Activated naive CD8-positive, alpha-beta T cell (primary cell): ENCODE results near the gene ZDHHC14.

ENCODE experiments used
- H3K27ac Mint-ChIP-seq: one replicate; pipeline ENCODE4 v1.8.0; 2021; ENCODE audit warnings: mixed read lengths
- H3K27me3 Mint-ChIP-seq: one replicate; pipeline ENCODE4 v1.8.0; 2021; ENCODE audit warnings: mixed read lengths
- H3K36me3 Mint-ChIP-seq: one replicate; pipeline ENCODE4 v1.8.0; 2021; ENCODE audit warnings: mixed read lengths
- H3K4me1 Mint-ChIP-seq: one replicate; pipeline ENCODE4 v1.8.0; 2021; ENCODE audit warnings: low read depth, mixed read lengths
- H3K4me3 Mint-ChIP-seq: one replicate; pipeline ENCODE4 v1.8.0; 2021; ENCODE audit warnings: mild to moderate bottlenecking, mixed read lengths
- H3K9me3 Mint-ChIP-seq: one replicate; pipeline ENCODE4 v1.8.0; 2021; ENCODE audit warnings: low read depth, mixed read lengths

ZDHHC14 gene

GRCh38 chr6:157468574-157468973, 87.6 kb downstream of the ZDHHC14 start:
- Mint-ChIP-seq H3K9me3 (no peaks in the 10 kb centered on the region), H3K4me1 (peaks cover 11% of the 10 kb centered on the region), H3K27me3 (no peaks in the 10 kb centered on the region), H3K4me3 (no peak overlapping the region), H3K36me3 (no peaks in the 10 kb centered on the region), H3K27ac (no peak overlapping the region)

- Mint-ChIP-seq H3K36me3 (no peaks in the 10 kb centered on the region), H3K9me3 (no peaks in the 10 kb centered on the region), H3K27ac (no peak overlapping the region)
Measured at GRCh38 chr6:157469378-157469777, 88.4 kb downstream of the ZDHHC14 start.

GRCh38 chr6:157471077-157471686, 90.2 kb downstream of the ZDHHC14 start:
- H3K27ac Mint-ChIP-seq = no peak overlapping the region
- H3K4me1 Mint-ChIP-seq = no peaks in the 10 kb centered on the region
- no peaks in the 10 kb centered on the region for H3K9me3 Mint-ChIP-seq
- H3K36me3 Mint-ChIP-seq = no peaks in the 10 kb centered on the region
- H3K4me3 Mint-ChIP-seq = no peak overlapping the region
- no peaks in the 10 kb centered on the region for H3K27me3 Mint-ChIP-seq

More at GRCh38 chr6:157469378-157469777, 88.4 kb downstream of the ZDHHC14 start:
- H3K4me3 Mint-ChIP-seq = no peak overlapping the region
- peaks cover 10% of the 10 kb centered on the region for H3K4me1 Mint-ChIP-seq
- no peaks in the 10 kb centered on the region for H3K27me3 Mint-ChIP-seq

GRCh38 chr6:157471895-157472686, 91.1 kb downstream of the ZDHHC14 start:
- no peaks in the 10 kb centered on the region for H3K9me3 Mint-ChIP-seq
- H3K4me1 Mint-ChIP-seq = no peaks in the 10 kb centered on the region
- H3K27ac Mint-ChIP-seq = no peak overlapping the region
- no peaks in the 10 kb centered on the region for H3K27me3 Mint-ChIP-seq
- no peak overlapping the region for H3K4me3 Mint-ChIP-seq
- peaks cover 4% of the 10 kb centered on the region for H3K36me3 Mint-ChIP-seq

- no peaks in the 10 kb centered on the region for H3K4me1 Mint-ChIP-seq
- H3K27ac Mint-ChIP-seq = no peak overlapping the region
- H3K27me3 Mint-ChIP-seq = no peaks in the 10 kb centered on the region
- no peak overlapping the region for H3K4me3 Mint-ChIP-seq
- no peaks in the 10 kb centered on the region for H3K9me3 Mint-ChIP-seq
- H3K36me3 Mint-ChIP-seq = peaks cover 4% of the 10 kb centered on the region
Measured at GRCh38 chr6:157476797-157477196, 95.8 kb downstream of the ZDHHC14 start.

GRCh38 chr6:157478926-157479325, 97.9 kb downstream of the ZDHHC14 start:
- H3K27ac Mint-ChIP-seq = no peak overlapping the region
- H3K27me3 Mint-ChIP-seq = no peaks in the 10 kb centered on the region
- H3K9me3 Mint-ChIP-seq = no peaks in the 10 kb centered on the region
- H3K4me1 Mint-ChIP-seq = no peaks in the 10 kb centered on the region
- H3K4me3 Mint-ChIP-seq = no peak overlapping the region
- H3K36me3 Mint-ChIP-seq = peaks cover 6% of the 10 kb centered on the region

- no peak overlapping the region for H3K4me3 Mint-ChIP-seq
- H3K36me3 Mint-ChIP-seq = peaks cover 6% of the 10 kb centered on the region
- no peak overlapping the region for H3K27ac Mint-ChIP-seq
- H3K27me3 Mint-ChIP-seq = no peaks in the 10 kb centered on the region
- no peaks in the 10 kb centered on the region for H3K4me1 Mint-ChIP-seq
- H3K9me3 Mint-ChIP-seq = no peaks in the 10 kb centered on the region
Measured at GRCh38 chr6:157479464-157480303, 98.7 kb downstream of the ZDHHC14 start.

GRCh38 chr6:157481189-157481864, 100.3 kb downstream of the ZDHHC14 start:
- no peaks in the 10 kb centered on the region for H3K9me3 Mint-ChIP-seq
- peaks cover 5% of the 10 kb centered on the region for H3K4me1 Mint-ChIP-seq
- H3K27me3 Mint-ChIP-seq = no peaks in the 10 kb centered on the region
- H3K27ac Mint-ChIP-seq = no peak overlapping the region
- peaks cover 5% of the 10 kb centered on the region for H3K36me3 Mint-ChIP-seq
- H3K4me3 Mint-ChIP-seq = no peak overlapping the region

- H3K4me3 Mint-ChIP-seq = no peak overlapping the region
- peaks cover 2% of the 10 kb centered on the region for H3K36me3 Mint-ChIP-seq
Measured at GRCh38 chr6:157481865-157482249, 100.9 kb downstream of the ZDHHC14 start.

GRCh38 chr6:157483770-157484169, 102.8 kb downstream of the ZDHHC14 start:
- no peak overlapping the region for H3K27ac Mint-ChIP-seq
- H3K4me3 Mint-ChIP-seq = no peak overlapping the region
- peaks cover 16% of the 10 kb centered on the region for H3K4me1 Mint-ChIP-seq
- H3K27me3 Mint-ChIP-seq = no peaks in the 10 kb centered on the region
- peaks cover 2% of the 10 kb centered on the region for H3K36me3 Mint-ChIP-seq
- no peaks in the 10 kb centered on the region for H3K9me3 Mint-ChIP-seq

More at GRCh38 chr6:157481865-157482249, 100.9 kb downstream of the ZDHHC14 start:
- Mint-ChIP-seq H3K27ac (no peak overlapping the region), H3K9me3 (no peaks in the 10 kb centered on the region), H3K27me3 (no peaks in the 10 kb centered on the region), H3K4me1 (peaks cover 11% of the 10 kb centered on the region)

GRCh38 chr6:157484181-157484580, 103.2 kb downstream of the ZDHHC14 start:
- Mint-ChIP-seq H3K4me3 (no peak overlapping the region), H3K36me3 (peaks cover 2% of the 10 kb centered on the region), H3K9me3 (no peaks in the 10 kb centered on the region), H3K27me3 (no peaks in the 10 kb centered on the region), H3K27ac (no peak overlapping the region), H3K4me1 (peaks cover 16% of the 10 kb centered on the region)

- Mint-ChIP-seq H3K27me3 (peaks cover 4% of the 10 kb centered on the region), H3K4me1 (peaks cover 21% of the 10 kb centered on the region), H3K4me3 (no peak overlapping the region), H3K36me3 (peaks cover 2% of the 10 kb centered on the region), H3K27ac (no peak overlapping the region), H3K9me3 (no peaks in the 10 kb centered on the region)
Measured at GRCh38 chr6:157486572-157486971, 105.6 kb downstream of the ZDHHC14 start.

GRCh38 chr6:157487110-157487773, 106.3 kb downstream of the ZDHHC14 start:
- no peak overlapping the region for H3K4me3 Mint-ChIP-seq
- H3K27me3 Mint-ChIP-seq = peaks cover 4% of the 10 kb centered on the region
- H3K4me1 Mint-ChIP-seq = peaks cover 21% of the 10 kb centered on the region
- no peaks in the 10 kb centered on the region for H3K9me3 Mint-ChIP-seq
- no peak overlapping the region for H3K27ac Mint-ChIP-seq
- peaks cover 2% of the 10 kb centered on the region for H3K36me3 Mint-ChIP-seq

GRCh38 chr6:157488058-157488457, 107.1 kb downstream of the ZDHHC14 start:
- Mint-ChIP-seq H3K9me3 (no peaks in the 10 kb centered on the region), H3K4me3 (no peak overlapping the region), H3K27ac (no peak overlapping the region), H3K4me1 (peaks cover 21% of the 10 kb centered on the region), H3K27me3 (peaks cover 4% of the 10 kb centered on the region), H3K36me3 (peaks cover 2% of the 10 kb centered on the region)
